ENCODE data around the gene HOMER3. TPM values are rescaled to one million over a fixed set of nuclear protein-coding genes. Genes with fewer than 3 reads are reported as not detected.
"Not testable (repeated sequence)": the region's sequence is repeated elsewhere in the genome, so short reads cannot be mapped to it uniquely, and the experiment has no call there.

The HOMER3 gene
- total RNA-seq, 2 donors from 2014 or later = 0.86 to 1.8 TPM

DNA sequence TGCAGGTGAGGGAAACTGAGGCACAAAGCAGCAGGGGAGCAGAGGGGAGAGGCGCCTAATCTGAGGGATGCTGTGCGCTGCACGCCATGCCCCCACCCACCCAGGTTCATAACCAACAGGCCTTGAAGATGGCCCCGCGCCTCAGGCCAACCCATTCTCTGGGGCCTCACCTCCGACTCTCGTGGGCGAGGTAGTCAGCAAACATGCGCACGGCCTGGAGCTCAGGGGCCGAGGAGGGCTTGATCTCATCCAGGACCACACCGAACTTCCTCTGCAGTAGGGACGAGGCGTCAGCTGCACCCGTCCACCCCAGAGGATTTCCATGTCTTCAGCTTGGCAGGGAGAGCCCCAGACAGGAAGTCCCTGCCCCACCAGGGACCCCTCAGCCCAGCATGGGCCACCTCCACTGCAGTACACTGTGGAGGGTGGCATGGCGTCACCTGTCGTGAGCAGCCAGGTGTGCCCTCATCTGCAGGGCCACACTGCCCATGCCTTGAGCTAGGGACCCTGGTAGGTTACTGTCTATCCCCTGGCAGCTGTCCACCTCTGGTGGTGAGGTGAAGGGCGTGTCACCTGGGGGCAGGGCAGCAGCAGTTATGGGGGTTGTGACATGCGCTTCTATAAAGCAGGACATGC is 30.1 kb downstream of the HOMER3 start:
- Mint-ChIP-seq H3K4me3 (no peak overlapping the region), H3K4me1 (ENCODE audit: low read depth) (no peaks in the 10 kb centered on the region), H3K27ac (no peak overlapping the region), H3K9me3 (no peaks in the 10 kb centered on the region), H3K27me3 (ENCODE audit: low read depth) (no peaks in the 10 kb centered on the region), H3K36me3 (ENCODE audit: insufficient read depth in 2 of 2) (peaks cover 2 to 14% of the 10 kb centered on the region in 2 donors)
- ATAC-seq (replicated peaks in 1 of 2) (no peak), DNase-seq (no peak)

DNA sequence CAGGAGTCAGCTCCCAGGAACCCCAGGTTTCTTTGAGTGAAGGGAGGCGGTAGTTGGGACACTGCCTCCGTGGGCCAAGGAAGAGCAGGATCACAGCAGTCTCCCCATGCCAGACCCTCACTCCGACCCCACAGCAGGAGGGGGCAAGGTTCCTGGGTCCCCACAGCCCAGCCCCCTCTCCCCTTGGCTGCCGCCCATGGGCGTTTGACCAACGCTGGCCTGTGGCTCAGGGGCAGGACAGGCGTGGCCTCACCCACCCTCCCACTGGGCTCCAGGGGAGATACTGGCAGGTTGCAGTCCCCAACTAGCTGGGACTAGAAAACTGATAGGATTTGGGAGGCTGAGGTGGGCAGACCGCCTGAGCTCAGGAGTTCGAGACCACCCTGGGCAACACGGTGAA is 31.0 kb downstream of the HOMER3 start:
- Mint-ChIP-seq H3K4me3 (no peak overlapping the region), H3K36me3 (ENCODE audit: insufficient read depth in 2 of 2) (peaks cover 2 to 12% of the 10 kb centered on the region in 2 donors)
- DNase-seq = no peak

DNA sequence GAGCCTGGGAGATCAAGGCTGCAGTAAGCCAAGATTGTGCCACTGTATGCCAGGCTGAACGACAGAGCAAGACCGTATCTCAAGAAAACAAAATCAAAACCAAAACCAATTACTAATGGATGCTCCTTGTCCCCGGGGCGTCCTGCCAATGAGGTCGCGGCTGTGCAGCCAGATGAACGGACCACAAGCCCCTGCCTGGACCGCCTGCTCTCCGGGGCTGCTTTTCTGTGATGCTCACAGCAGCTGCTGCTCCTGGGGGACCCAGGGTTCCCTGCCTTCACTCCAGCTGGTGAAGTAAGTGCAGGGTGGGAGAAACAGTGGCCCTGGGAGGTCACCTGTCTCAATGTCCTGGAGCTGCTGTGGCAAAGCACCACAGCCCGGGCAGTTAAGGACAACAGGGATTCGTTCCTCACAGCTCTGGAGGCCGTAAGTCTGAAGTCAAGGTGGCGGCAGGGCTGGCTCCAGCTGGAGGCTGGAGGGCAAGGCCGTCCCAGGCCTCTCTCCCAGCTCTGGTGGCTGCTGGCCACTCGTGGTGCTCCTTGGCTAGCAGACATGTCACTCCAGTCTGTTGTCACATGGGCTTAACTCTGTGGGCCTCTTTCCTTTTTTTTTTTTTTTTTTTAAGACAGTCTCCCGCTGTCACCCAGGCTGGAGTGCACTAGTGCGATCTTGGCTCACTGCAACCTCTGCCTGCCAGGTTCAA is 31.9 kb downstream of the HOMER3 start:
- no peaks in the 10 kb centered on the region for H3K9me3 Mint-ChIP-seq
- no peaks in the 10 kb centered on the region for H3K4me1 Mint-ChIP-seq (ENCODE audit: low read depth)
- peaks cover 2 to 13% of the 10 kb centered on the region in 2 donors for H3K36me3 Mint-ChIP-seq (ENCODE audit: insufficient read depth in 2 of 2)
- no peak overlapping the region for H3K4me3 Mint-ChIP-seq
- ATAC-seq (replicated peaks in 1 of 2) = no peak
- no peak overlapping the region for H3K27ac Mint-ChIP-seq
- no peaks in the 10 kb centered on the region for H3K27me3 Mint-ChIP-seq (ENCODE audit: low read depth)
- DNase-seq = no peak

More for the DNA sequence above, 31.0 kb downstream of the HOMER3 start:
- no peak overlapping the region for H3K27ac Mint-ChIP-seq
- no peaks in the 10 kb centered on the region for H3K27me3 Mint-ChIP-seq (ENCODE audit: low read depth)
- no peaks in the 10 kb centered on the region for H3K9me3 Mint-ChIP-seq
- H3K4me1 Mint-ChIP-seq (ENCODE audit: low read depth) = no peaks in the 10 kb centered on the region
- ATAC-seq (replicated peaks in 1 of 2) = no peak

DNA sequence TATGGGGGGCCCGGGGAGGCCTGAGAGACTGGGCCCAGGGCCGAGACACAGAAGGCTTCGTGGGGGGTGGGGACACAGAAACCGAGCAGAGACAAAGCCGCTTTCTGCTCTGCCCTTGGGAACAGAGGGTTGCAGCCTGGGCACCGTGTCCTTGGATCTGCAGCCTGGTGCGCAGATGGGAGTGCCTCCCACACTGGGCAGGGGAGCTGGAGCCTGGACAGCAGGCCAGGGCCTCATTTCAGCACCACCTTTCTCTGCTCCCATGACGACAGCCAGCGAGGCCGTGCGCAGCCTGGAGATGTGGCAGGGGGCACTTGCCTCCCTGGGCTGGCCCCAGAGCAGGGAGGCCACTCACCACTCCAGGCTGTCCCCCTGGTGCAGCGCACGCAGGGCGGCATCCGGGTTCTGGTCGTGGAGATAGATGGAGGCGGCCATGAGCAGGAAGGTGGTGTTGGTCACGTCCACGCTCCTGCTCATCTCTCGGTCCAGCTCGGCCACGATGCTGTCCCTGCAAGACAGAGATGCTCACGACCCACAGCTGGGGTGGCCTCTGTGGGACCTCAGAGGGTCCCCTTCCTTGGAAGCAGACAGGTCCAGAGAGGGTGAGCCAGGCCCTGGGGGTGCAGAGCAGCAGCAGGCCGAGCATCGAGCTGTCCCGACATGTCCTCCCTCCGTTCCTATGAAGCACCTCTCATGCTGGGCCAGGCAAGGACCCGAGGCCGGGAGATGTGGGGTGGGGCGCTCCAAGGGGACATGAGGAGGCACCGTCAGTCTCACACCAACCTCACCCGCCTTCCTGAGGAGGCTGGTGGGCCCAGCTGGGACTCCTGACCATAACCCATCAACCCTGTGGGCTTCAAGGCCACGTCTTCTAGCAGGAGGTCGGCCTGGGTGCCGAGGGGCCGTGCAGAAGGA is 34.2 kb downstream of the HOMER3 start:
- Mint-ChIP-seq H3K4me3 (no peak overlapping the region), H3K4me1 (ENCODE audit: low read depth) (no peaks in the 10 kb centered on the region), H3K27me3 (ENCODE audit: low read depth) (no peaks in the 10 kb centered on the region), H3K27ac (no peak overlapping the region), H3K9me3 (no peaks in the 10 kb centered on the region), H3K36me3 (ENCODE audit: insufficient read depth in 2 of 2) (peaks cover 0 to 5% of the 10 kb centered on the region in 2 donors)
- ATAC-seq (replicated peaks in 1 of 2) (no peak), DNase-seq (no peak)

DNA sequence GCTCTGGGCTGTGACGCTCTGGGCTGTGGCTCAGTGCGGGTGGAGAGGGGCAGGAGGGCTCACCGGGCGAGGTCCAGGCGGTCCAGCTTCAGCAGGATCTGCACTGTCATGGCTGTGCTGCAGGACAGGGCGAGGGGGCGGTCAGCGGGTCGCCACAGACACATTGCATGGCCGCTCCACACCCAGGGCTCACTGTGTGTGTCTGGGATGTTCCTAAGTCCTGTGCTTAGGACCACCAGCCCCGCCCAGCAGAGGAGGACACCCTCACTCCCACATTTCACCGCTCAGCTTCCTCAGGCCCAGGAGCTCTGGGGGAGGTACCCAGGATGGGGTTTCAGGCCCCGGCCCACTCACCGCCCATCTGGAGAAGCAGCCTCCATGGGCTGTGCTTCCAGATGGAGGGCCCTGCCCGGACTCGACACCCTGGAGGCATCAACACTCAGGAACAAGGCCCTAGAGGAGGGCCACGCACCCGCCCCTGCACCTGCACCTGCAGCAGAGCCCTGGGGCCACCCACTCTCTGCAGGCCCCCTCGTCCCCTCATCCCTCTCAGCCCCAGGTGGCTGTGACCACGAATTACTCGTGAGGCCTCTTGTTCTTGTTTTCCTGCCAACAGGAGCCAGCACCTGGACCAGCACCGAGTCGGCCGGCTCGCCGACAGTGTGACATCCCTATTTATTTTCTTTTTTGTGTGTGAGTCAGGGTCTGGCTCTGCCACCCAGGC is 35.3 kb downstream of the HOMER3 start:
- H3K4me1 Mint-ChIP-seq (ENCODE audit: low read depth) = no peaks in the 10 kb centered on the region
- H3K4me3 Mint-ChIP-seq = no peak overlapping the region
- DNase-seq (no peak), ATAC-seq (replicated peaks in 1 of 2) (no peak)
- H3K36me3 Mint-ChIP-seq (ENCODE audit: insufficient read depth in 2 of 2) = peaks cover 0 to 4% of the 10 kb centered on the region in 2 donors
- H3K27me3 Mint-ChIP-seq (ENCODE audit: low read depth) = no peaks in the 10 kb centered on the region
- no peaks in the 10 kb centered on the region for H3K9me3 Mint-ChIP-seq
- H3K27ac Mint-ChIP-seq = no peak overlapping the region

DNA sequence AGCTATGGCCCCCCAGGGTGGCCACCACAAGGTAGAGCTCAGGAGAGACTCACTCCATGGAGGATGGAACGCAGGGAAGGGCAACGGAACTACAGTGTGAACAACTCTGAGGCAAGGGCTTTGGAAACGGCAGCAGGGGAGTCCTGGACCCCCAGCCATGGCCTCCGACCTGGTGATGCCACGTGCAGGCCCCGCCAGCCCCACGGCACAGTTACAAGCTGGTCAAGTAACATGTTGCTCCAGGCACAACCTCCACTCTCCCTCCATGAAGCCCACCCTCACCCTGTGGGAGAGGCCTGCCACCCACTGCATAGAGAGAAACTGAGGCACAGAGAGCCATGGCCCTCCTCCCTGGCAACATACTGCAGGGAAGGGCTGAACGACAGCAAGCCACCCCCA is 36.0 kb downstream of the HOMER3 start:
- Mint-ChIP-seq H3K4me3 (no peak overlapping the region), H3K4me1 (ENCODE audit: low read depth) (no peaks in the 10 kb centered on the region), H3K27me3 (ENCODE audit: low read depth) (no peaks in the 10 kb centered on the region), H3K27ac (no peak overlapping the region), H3K36me3 (ENCODE audit: insufficient read depth in 2 of 2) (peaks cover 0 to 4% of the 10 kb centered on the region in 2 donors), H3K9me3 (no peaks in the 10 kb centered on the region)
- DNase-seq (no peak), ATAC-seq (replicated peaks in 1 of 2) (no peak)

DNA sequence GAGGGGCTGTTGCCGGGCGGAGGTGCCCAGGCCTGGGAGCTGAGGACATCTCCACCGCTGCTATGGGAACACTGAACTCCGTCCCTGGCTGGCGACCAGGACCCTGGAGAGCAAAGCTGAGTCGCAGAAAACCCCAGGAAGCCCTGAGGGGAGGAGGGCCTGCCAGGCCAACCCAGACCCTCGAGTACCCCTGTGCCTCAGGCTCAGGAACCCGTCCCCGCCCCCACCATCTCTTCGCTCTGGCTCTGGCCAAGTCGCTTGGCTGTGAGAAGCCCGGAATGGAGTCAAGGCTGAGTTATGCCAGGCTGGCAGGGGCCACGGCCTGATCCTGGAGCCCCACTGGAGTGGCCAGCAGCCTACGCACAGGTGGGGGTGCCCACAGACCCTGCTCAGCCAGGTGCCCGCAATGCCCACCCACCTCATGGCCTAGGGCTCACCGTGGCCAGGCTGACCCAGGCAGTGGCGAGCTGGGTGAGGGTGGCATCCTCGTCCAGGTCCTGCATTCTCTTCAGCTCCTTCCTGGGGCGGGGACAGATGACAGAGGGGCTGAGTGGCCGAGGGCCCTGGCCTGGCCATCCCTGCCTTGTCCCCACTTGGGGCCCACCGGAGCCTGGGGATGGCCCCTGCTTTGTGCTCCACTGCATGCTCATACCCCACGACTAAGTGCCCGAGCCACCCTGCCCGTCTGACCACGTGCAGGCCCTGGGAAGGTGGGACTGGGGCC is 36.5 kb downstream of the HOMER3 start:
- DNase-seq = no peak
- H3K27me3 Mint-ChIP-seq (ENCODE audit: low read depth) = no peaks in the 10 kb centered on the region
- no peaks in the 10 kb centered on the region for H3K4me1 Mint-ChIP-seq (ENCODE audit: low read depth)
- H3K36me3 Mint-ChIP-seq (ENCODE audit: insufficient read depth in 2 of 2) = peaks cover 0 to 4% of the 10 kb centered on the region in 2 donors
- no peak overlapping the region for H3K4me3 Mint-ChIP-seq
- no peak overlapping the region for H3K27ac Mint-ChIP-seq
- H3K9me3 Mint-ChIP-seq = no peaks in the 10 kb centered on the region
- no peak for ATAC-seq (replicated peaks in 1 of 2)

DNA sequence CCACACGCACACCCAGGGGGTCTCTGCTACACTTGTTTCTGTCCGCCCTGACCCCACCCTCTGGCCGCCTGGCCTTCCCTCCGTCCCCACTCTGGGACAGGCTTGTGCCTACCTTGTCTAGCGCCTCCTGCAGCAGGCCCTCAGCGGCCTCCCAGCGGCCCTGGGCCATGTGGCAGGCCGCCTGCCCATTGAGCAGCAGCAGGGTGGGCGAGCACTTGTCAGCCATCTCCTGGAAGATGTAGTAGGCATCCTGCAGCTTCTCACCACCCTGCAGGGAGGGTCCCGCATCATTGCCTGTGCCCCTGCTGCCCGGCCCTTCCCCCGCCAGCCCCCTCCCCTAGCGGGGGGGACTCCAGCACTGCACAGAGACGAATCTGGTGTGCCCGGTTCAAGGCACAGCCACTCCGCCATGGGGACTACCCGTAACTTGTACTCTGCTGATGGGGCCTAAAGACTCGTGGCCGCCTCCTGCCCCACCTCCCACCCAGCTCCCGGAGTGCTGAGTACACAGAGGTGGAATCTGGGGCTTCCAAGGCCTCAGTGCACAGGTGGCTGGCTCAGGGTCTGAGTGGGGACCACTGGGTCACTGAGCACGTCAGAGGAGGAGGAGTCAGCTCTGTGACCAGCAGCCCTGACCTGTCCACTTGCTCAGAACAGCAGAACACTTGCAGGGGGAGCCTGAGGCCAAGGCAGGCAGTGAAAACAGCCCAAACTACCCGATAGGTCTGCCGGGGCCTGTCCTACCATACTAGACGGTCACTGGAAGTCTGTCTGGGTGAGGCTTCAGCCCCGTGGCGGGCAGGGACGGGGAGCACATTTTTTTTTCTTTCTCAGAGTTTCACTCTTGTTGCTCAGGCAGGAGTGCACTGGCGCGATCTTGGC is 37.6 kb downstream of the HOMER3 start:
- no peak overlapping the region for H3K27ac Mint-ChIP-seq
- DNase-seq = no peak
- peaks cover 0 to 4% of the 10 kb centered on the region in 2 donors for H3K36me3 Mint-ChIP-seq (ENCODE audit: insufficient read depth in 2 of 2)
- H3K4me3 Mint-ChIP-seq = no peak overlapping the region
- no peaks in the 10 kb centered on the region for H3K9me3 Mint-ChIP-seq
- ATAC-seq (replicated peaks in 1 of 2) = no peak
- H3K4me1 Mint-ChIP-seq (ENCODE audit: low read depth) = no peaks in the 10 kb centered on the region
- no peaks in the 10 kb centered on the region for H3K27me3 Mint-ChIP-seq (ENCODE audit: low read depth)

DNA sequence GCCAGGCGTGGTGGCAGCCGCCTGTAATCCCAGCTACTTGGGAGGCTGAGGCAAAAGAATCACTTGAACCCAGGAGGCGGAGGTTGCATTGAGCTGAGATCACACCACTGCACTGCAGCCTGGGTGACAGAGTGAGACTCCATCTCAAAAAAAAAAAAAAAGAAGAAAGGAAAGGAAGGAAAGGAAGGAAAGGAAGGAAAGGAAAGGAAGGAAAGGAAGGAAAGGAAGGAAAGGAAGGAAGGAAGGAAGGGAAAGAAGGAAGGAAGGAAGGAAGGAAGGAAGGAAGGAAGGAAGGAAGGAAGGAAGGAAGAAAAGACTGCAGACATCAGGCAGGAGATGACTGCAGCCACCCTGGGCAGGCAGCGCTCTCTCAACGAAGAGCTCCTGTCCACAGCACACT is 38.5 kb downstream of the HOMER3 start:
- not testable (repeated sequence) for H3K9me3 Mint-ChIP-seq; H3K27me3 Mint-ChIP-seq (ENCODE audit: low read depth); H3K4me1 Mint-ChIP-seq (ENCODE audit: low read depth); DNase-seq; H3K27ac Mint-ChIP-seq; H3K36me3 Mint-ChIP-seq (ENCODE audit: insufficient read depth in 2 of 2); ATAC-seq (replicated peaks in 1 of 2); H3K4me3 Mint-ChIP-seq

DNA sequence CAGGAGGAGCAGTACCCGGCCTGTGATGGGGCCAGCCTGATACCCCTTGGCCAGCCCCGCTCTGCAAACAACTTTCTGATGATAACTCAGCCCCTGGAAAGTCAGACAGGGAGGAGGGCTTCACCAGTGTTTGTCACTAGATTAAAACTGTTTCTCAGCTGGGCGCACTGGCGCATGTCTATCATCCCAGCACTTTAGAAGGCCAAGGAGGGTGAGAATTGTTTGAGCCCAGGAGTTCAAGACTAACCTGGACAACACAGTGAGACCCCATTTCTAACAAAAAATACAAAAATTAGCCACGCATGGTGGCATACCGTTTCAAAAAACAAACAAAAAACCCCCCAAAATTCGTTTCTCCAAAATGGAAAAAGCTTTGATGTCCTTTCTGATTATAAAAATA is 39.5 kb downstream of the HOMER3 start:
- peaks cover 14% of the 10 kb centered on the region for H3K27me3 Mint-ChIP-seq (ENCODE audit: low read depth)
- H3K4me3 Mint-ChIP-seq = no peak overlapping the region
- H3K27ac Mint-ChIP-seq = no peak overlapping the region
- DNase-seq (no peak), ATAC-seq (replicated peaks in 1 of 2) (no peak)
- H3K4me1 Mint-ChIP-seq (ENCODE audit: low read depth) = peaks cover 9% of the 10 kb centered on the region
- H3K36me3 Mint-ChIP-seq (ENCODE audit: insufficient read depth in 2 of 2) = peaks cover under 1 to 4% of the 10 kb centered on the region in 2 donors
- H3K9me3 Mint-ChIP-seq = no peaks in the 10 kb centered on the region

DNA sequence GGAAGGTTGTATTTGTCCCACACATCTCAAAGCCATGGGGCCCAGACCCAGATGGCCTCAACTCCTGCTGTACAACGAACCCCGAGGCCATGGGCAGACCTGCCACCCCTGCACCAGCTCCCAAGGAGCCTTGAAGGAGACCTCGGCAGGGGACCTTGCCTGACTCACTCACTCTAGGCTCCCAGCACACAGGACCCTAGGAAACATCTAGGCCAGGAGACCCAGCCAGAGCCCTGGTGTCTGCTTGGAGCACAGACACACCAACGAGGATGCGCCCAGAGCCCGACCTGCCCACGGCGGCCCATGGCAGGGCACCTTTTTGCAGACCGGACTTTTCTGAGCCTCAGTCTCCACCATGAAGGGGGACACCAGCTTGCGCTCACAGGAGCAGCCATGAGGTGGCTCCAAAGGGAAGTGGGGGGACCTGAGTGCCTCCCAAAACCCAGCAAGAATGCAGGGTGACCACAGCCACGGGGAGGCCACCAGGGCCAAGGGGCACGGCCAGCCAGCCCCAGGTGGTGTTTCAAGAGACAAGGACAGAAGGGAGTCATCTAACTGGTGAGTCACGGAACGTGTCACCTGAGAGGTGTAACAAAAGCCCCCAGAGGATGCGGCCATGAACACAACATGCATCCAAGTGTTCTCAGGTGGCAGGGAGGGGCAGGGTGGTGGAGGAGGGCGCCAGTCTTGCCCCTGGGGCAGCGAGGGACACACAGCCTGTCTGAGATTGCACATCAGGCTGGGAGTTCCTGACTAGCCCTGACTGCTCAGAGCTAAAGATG is 40.1 kb downstream of the HOMER3 start:
- ATAC-seq (replicated peaks in 1 of 2) (no peak), DNase-seq (no peak)
- H3K27ac Mint-ChIP-seq = no peak overlapping the region
- peaks cover 11% of the 10 kb centered on the region for H3K4me1 Mint-ChIP-seq (ENCODE audit: low read depth)
- peaks cover 1 to 2% of the 10 kb centered on the region in 2 donors for H3K36me3 Mint-ChIP-seq (ENCODE audit: insufficient read depth in 2 of 2)
- peaks cover 17% of the 10 kb centered on the region for H3K27me3 Mint-ChIP-seq (ENCODE audit: low read depth)
- H3K4me3 Mint-ChIP-seq = no peak overlapping the region
- no peaks in the 10 kb centered on the region for H3K9me3 Mint-ChIP-seq
